Activated naive CD4-positive, alpha-beta T cell treated with anti-CD3 and anti-CD28 coated beads, Interleukin-2, amount 50 U/mL, for 24 hours (primary cell): ENCODE data around the gene CRMP1.
"Not testable (repeated sequence)": the region's sequence is repeated elsewhere in the genome, so short reads cannot be mapped to it uniquely, and the experiment has no call there.

Experiments
- H3K27ac Mint-ChIP-seq: one replicate; pipeline ENCODE4 v1.8.0; 2021; ENCODE audit warnings: mild to moderate bottlenecking, mixed read lengths
- H3K27me3 Mint-ChIP-seq: one replicate; pipeline ENCODE4 v1.8.0; 2021; ENCODE audit warnings: mixed read lengths
- H3K36me3 Mint-ChIP-seq: one replicate; pipeline ENCODE4 v1.8.0; 2021; ENCODE audit warnings: mixed read lengths
- H3K4me1 Mint-ChIP-seq: one replicate; pipeline ENCODE4 v1.8.0; 2021; ENCODE audit warnings: mixed read lengths
- H3K4me3 Mint-ChIP-seq: one replicate; pipeline ENCODE4 v1.8.0; 2021; ENCODE audit warnings: mild to moderate bottlenecking, mixed read lengths
- H3K9me3 Mint-ChIP-seq: one replicate; pipeline ENCODE4 v1.8.0; 2021; ENCODE audit warnings: mixed read lengths

CRMP1 gene

GRCh38 chr4:5857199-5857598 lies 35.7 kb downstream of the CRMP1 start:
- no peak overlapping the region for H3K27ac Mint-ChIP-seq
- no peaks in the 10 kb centered on the region for H3K36me3 Mint-ChIP-seq
- no peaks in the 10 kb centered on the region for H3K27me3 Mint-ChIP-seq
- H3K9me3 Mint-ChIP-seq = no peaks in the 10 kb centered on the region
- H3K4me3 Mint-ChIP-seq = no peak overlapping the region
- no peaks in the 10 kb centered on the region for H3K4me1 Mint-ChIP-seq

GRCh38 chr4:5856362-5856761 lies 36.5 kb downstream of the CRMP1 start:
- H3K27me3 Mint-ChIP-seq, H3K4me3 Mint-ChIP-seq, H3K27ac Mint-ChIP-seq, H3K4me1 Mint-ChIP-seq, H3K9me3 Mint-ChIP-seq, H3K36me3 Mint-ChIP-seq: not testable (repeated sequence)

DNA sequence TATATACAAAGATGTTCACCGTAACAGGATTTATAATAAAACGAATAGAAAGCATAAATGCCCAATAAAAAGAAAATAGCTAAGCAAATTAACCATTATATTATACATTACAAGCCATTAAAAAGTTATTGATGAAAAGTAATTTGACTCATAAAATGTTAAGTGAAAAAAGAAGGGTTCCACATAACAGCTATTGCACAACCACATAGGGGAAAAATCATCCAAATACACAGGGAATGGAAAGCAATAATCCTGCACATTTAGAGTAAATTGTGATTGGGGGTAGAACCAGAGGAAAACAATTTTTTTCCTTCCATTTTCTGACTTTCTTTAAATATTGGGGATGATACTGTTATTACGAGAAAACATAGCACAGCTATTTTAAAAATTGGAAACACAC lies 38.0 kb downstream of the CRMP1 start:
- H3K4me1 Mint-ChIP-seq = no peaks in the 10 kb centered on the region
- H3K4me3 Mint-ChIP-seq = no peak overlapping the region
- no peak overlapping the region for H3K27ac Mint-ChIP-seq
- H3K9me3 Mint-ChIP-seq = no peaks in the 10 kb centered on the region
- no peaks in the 10 kb centered on the region for H3K36me3 Mint-ChIP-seq
- peaks cover 2% of the 10 kb centered on the region for H3K27me3 Mint-ChIP-seq

GRCh38 chr4:5852523-5853202 lies 40.2 kb downstream of the CRMP1 start:
- no peaks in the 10 kb centered on the region for H3K36me3 Mint-ChIP-seq

GRCh38 chr4:5851637-5852301 lies 41.1 kb downstream of the CRMP1 start:
- Mint-ChIP-seq H3K27ac (no peak overlapping the region), H3K27me3 (peaks cover 2% of the 10 kb centered on the region), H3K4me3 (no peak overlapping the region), H3K4me1 (no peaks in the 10 kb centered on the region), H3K9me3 (no peaks in the 10 kb centered on the region), H3K36me3 (no peaks in the 10 kb centered on the region)

More at GRCh38 chr4:5852523-5853202, 40.2 kb downstream of the CRMP1 start:
- Mint-ChIP-seq H3K4me1 (no peaks in the 10 kb centered on the region), H3K4me3 (no peak overlapping the region), H3K9me3 (no peaks in the 10 kb centered on the region), H3K27me3 (peaks cover 2% of the 10 kb centered on the region), H3K27ac (no peak overlapping the region)

GRCh38 chr4:5845035-5845905 lies 47.6 kb downstream of the CRMP1 start:
- Mint-ChIP-seq H3K4me1 (no peaks in the 10 kb centered on the region), H3K4me3 (no peak overlapping the region), H3K36me3 (no peaks in the 10 kb centered on the region), H3K27me3 (no peaks in the 10 kb centered on the region), H3K27ac (no peak overlapping the region), H3K9me3 (peaks cover 6% of the 10 kb centered on the region)

DNA sequence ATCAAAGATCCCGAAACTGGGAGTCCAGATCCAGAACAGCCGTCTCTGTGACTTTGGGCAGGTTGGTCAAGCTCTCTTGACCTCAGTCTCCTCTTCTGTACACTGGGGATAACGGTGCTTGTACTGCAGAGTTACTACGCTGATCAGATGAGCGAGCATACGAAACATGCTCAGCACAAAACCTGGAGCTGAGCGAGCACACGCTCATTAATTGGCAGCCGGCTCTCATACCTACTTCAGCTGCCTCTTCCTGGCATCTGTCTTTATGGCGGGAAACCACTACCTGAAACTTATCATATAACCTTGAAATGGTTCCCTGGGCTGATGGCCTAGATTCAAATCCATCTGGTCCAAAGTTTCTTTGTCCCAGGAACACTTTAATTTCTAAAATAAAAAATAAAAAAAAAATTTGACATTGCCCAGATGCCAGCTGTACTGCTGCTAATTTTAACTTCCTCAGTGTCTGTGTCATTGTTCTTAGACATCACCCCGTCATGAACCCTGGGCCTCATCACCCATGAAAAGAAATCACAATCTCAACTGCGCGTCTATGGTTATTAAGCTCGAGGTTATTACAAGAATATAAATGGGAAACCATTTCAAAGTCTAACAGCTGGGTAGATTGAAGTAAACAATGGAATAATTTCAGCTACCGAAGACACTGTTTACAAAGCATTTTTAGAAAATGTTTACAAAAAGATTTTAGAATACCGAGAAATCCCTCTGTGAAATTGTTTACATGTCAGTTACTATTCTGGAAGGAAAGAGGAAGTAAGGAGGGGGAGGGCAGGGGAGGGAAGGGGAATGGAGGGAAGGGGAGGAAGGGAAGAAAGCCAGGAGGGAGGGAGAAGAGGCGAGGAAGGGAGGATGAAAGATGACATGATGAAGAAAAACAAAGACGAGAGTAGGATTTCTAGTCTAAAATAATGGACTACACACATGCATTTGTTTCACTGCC lies 49.0 kb downstream of the CRMP1 start:
- no peaks in the 10 kb centered on the region for H3K36me3 Mint-ChIP-seq
- H3K4me3 Mint-ChIP-seq = no peak overlapping the region
- H3K9me3 Mint-ChIP-seq = peaks cover 6% of the 10 kb centered on the region
- H3K27ac Mint-ChIP-seq = no peak overlapping the region
- H3K4me1 Mint-ChIP-seq = no peaks in the 10 kb centered on the region
- H3K27me3 Mint-ChIP-seq = no peaks in the 10 kb centered on the region

- Mint-ChIP-seq H3K4me3 (no peak overlapping the region), H3K27ac (no peak overlapping the region), H3K27me3 (peaks cover 2% of the 10 kb centered on the region), H3K4me1 (no peaks in the 10 kb centered on the region), H3K9me3 (peaks cover 6% of the 10 kb centered on the region), H3K36me3 (no peaks in the 10 kb centered on the region)
These were observed 50.4 kb downstream of the CRMP1 start for GRCh38 chr4:5842456-5842855.

GRCh38 chr4:5839751-5840674 lies 52.9 kb downstream of the CRMP1 start:
- Mint-ChIP-seq H3K36me3 (no peaks in the 10 kb centered on the region), H3K4me1 (no peaks in the 10 kb centered on the region), H3K4me3 (no peak overlapping the region), H3K27me3 (peaks cover 3% of the 10 kb centered on the region), H3K27ac (no peak overlapping the region), H3K9me3 (peaks cover 6% of the 10 kb centered on the region)

DNA sequence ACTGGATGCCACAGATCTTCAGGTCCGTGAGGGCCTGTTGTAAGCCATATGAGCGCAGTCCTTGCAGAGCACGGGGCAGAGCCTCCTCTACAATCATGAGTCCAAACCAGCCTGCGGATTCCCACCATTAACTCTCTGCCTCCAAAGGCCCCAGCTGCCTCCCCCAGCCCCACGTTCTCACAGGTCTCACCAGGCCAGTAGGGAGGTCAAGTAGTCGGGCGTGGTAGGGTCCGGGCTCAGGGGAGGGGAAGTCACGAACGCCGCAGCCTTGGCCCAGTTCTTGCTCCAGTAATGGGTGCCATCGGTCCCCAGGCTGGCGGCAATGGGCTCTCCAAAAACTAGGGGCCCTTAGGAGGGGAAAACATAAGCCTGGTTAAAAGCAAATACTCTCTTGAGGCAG lies 53.6 kb downstream of the CRMP1 start:
- no peak overlapping the region for H3K4me3 Mint-ChIP-seq
- H3K4me1 Mint-ChIP-seq = no peaks in the 10 kb centered on the region
- H3K36me3 Mint-ChIP-seq = no peaks in the 10 kb centered on the region
- H3K27me3 Mint-ChIP-seq = peaks cover 3% of the 10 kb centered on the region
- H3K27ac Mint-ChIP-seq = no peak overlapping the region
- peaks cover 6% of the 10 kb centered on the region for H3K9me3 Mint-ChIP-seq

GRCh38 chr4:5837483-5837882 lies 55.4 kb downstream of the CRMP1 start:
- not testable (repeated sequence) for H3K9me3 Mint-ChIP-seq

GRCh38 chr4:5836943-5837342 lies 55.9 kb downstream of the CRMP1 start:
- H3K36me3 Mint-ChIP-seq = no peaks in the 10 kb centered on the region
- no peak overlapping the region for H3K4me3 Mint-ChIP-seq
- no peak overlapping the region for H3K27ac Mint-ChIP-seq
- H3K27me3 Mint-ChIP-seq = peaks cover 3% of the 10 kb centered on the region
- no peaks in the 10 kb centered on the region for H3K9me3 Mint-ChIP-seq
- H3K4me1 Mint-ChIP-seq = no peaks in the 10 kb centered on the region

More at GRCh38 chr4:5837483-5837882, 55.4 kb downstream of the CRMP1 start:
- H3K27ac Mint-ChIP-seq, H3K36me3 Mint-ChIP-seq, H3K4me3 Mint-ChIP-seq, H3K27me3 Mint-ChIP-seq, H3K4me1 Mint-ChIP-seq: not testable (repeated sequence)

GRCh38 chr4:5828005-5828391 lies 64.9 kb downstream of the CRMP1 start:
- Mint-ChIP-seq H3K36me3 (no peaks in the 10 kb centered on the region), H3K4me3 (no peak overlapping the region), H3K27ac (no peak overlapping the region), H3K27me3 (peaks cover 4% of the 10 kb centered on the region), H3K9me3 (no peaks in the 10 kb centered on the region), H3K4me1 (no peaks in the 10 kb centered on the region)
